K562 (cell line): ENCODE measurements around the gene CEP68. TPM values are rescaled to one million over a fixed set of nuclear protein-coding genes. Genes with fewer than 3 reads are reported as not detected.

ENCODE experiments used
- DACH1 ChIP-seq: fragments of 450-650 bp; IDR thresholded peaks from 2 replicates; pipeline ENCODE4 v1.6.1; 2018; ENCODE audit not compliant: partially characterized antibody
- DPF2 ChIP-seq: fragments of 450-650 bp; IDR thresholded peaks from 2 replicates; pipeline ENCODE4 v1.6.1; 2016
- ESRRB ChIP-seq: fragments of 250-450 bp; sonication (Bioruptor Pico); IDR thresholded peaks from 2 replicates; pipeline ENCODE4 v1.5.0; 2020; ENCODE audit warnings: mild to moderate bottlenecking, moderate library complexity, borderline replicate concordance
- HCFC1 ChIP-seq: IDR thresholded peaks from 2 replicates; pipeline ENCODE4 v1.6.1; 2012; ENCODE audit warnings: low read depth, low read length, improper control_type of control experiment
- KDM5B ChIP-seq: fragments of 200-600 bp; sonication (generic); IDR thresholded peaks from 2 replicates; pipeline ENCODE4 v1.6.1; 2012; ENCODE audit warnings: low read depth, mild to moderate bottlenecking, moderate library complexity, low read length, control low read depth, inconsistent platforms; ENCODE audit not compliant: insufficient replicate concordance
- MYC ChIP-seq, 2 experiments: fragments of 250-450 bp in 1 of 2; sonication (Bioruptor Pico) in 1 of 2; IDR thresholded peaks; 2 replicates each; pipeline versions ENCODE4 v1.5.1 to v1.6.1; 2012 to 2021; ENCODE audit warnings: low read depth in 2 of 2, borderline replicate concordance in 1 of 2, improper control_type of control experiment in 1 of 2, low read length in 1 of 2, mild to moderate bottlenecking in 1 of 2, moderate library complexity in 1 of 2
- NCOA4 ChIP-seq: fragments of 450-650 bp; IDR thresholded peaks from 2 replicates; pipeline ENCODE4 v1.6.1; 2018; ENCODE audit warnings: mild to moderate bottlenecking; ENCODE audit not compliant: partially characterized antibody
- NFRKB ChIP-seq: fragments of 450-650 bp; IDR thresholded peaks from 2 replicates; pipeline ENCODE4 v1.6.1; 2016; ENCODE audit warnings: low read depth
- PBX2 ChIP-seq, 2 experiments: IDR thresholded peaks in 1 of 2; conservative IDR thresholded peaks in 1 of 2; 2 replicates each; pipeline ENCODE4 v1.6.1; 2016; ENCODE audit warnings: low read depth in 2 of 2, mild to moderate bottlenecking in 1 of 2, missing compliant biosample characterization in 1 of 2, missing genetic modification characterization in 1 of 2, moderate library complexity in 1 of 2
- SP1 ChIP-seq: sonication (generic); formaldehyde crosslinking; IDR thresholded peaks from 2 replicates; pipeline ENCODE4 v1.8.1; 2022; ENCODE audit warnings: mild to moderate bottlenecking, missing genetic modification reagents
- STAT5A ChIP-seq: IDR thresholded peaks from 2 replicates; pipeline ENCODE4 v1.6.1; 2012; ENCODE audit warnings: low read length, inconsistent platforms, borderline replicate concordance
- TCF15 ChIP-seq: fragments of 250-450 bp; sonication (Bioruptor Pico); IDR thresholded peaks from 2 replicates; pipeline ENCODE4 v1.8.0; 2022; ENCODE audit warnings: moderate library complexity, mild to moderate bottlenecking, inconsistent platforms
- THAP12 ChIP-seq: fragments of 250-450 bp; sonication (Bioruptor Pico); IDR thresholded peaks from 2 replicates; pipeline ENCODE4 v1.9.0; 2021; ENCODE audit warnings: mild to moderate bottlenecking, inconsistent platforms
- TRIM24 ChIP-seq, 2 experiments: fragments of 450-650 bp; IDR thresholded peaks; 2 replicates each; pipeline ENCODE4 v1.6.1; 2016
- ZBTB43 ChIP-seq: sonication (generic); formaldehyde crosslinking; IDR thresholded peaks from 2 replicates; pipeline ENCODE4 v1.8.0; 2023; ENCODE audit warnings: mild to moderate bottlenecking, missing genetic modification reagents
- polyA plus RNA-seq, 8 experiments: library from polyadenylated mRNA; depleted of rRNA in 4 of 8; stranded (reverse) in 5 of 8; unstranded in 3 of 8; fragments of >200 nt; fragmentation: Nextera tagmentation in 2 of 8; fragmentation: Illumina TruSeq in 1 of 8; extraction: Ambion mirVana in 2 of 8; extraction: Trizol in 1 of 8; gene quantifications; 2 replicates each; pipeline versions ENCODE4 v1.2.1 to v1.2.3, GENCODE V29; 2011 to 2014; ENCODE audit warnings: inconsistent platforms in 1 of 8, missing spikeins in 1 of 8
- total RNA-seq, 7 experiments: library from RNA; depleted of rRNA in 6 of 7; stranded (reverse); fragments of >200 nt in 6 of 7; fragmentation: Illumina TruSeq in 2 of 7; extraction: Trizol in 2 of 7; gene quantifications; 2 replicates each; pipeline versions ENCODE4 v1.2.1 to v1.2.3, GENCODE V29; 2011 to 2021; ENCODE audit warnings: low replicate concordance in 1 of 7

The CEP68 gene
- total and polyA plus RNA-seq, 9 of the 15 experiments (the other 6 are each of a cell fraction or from before 2014, with no cell fraction given): 1.4 to 8.5 (median 5.2) TPM

GRCh38 chr2:65081232-65081685, 25.0 kb downstream of the CEP68 start (continued):
- TF ChIP-seq THAP12 (CRISPR knock-in tag): no peak
- no peak for TF ChIP-seq HCFC1
- no peak for TF ChIP-seq MYC (IDR thresholded peaks at IDR 0.05; ENCODE audit: low read depth, low read length)
- no peak for TF ChIP-seq MYC (CRISPR knock-in tag; IDR thresholded peaks at IDR 0.05; ENCODE audit: borderline replicate concordance, low read depth)
- peak; percentile 83 for TF ChIP-seq DPF2
- peak; percentile 35 for TF ChIP-seq DACH1
- TF ChIP-seq PBX2 (CRISPR knock-in tag; IDR thresholded peaks at IDR 0.05; ENCODE audit: low read depth): no peak
- TF ChIP-seq PBX2 (tag; conservative IDR thresholded peaks at IDR 0.05; ENCODE audit: low read depth): peak; percentile 38; the same call in 1 of the 2 replicates
- no peak for TF ChIP-seq NFRKB
- peak; percentile 63 to 73; a peak in 3 of 4 replicates for TF ChIP-seq TRIM24 (IDR thresholded peaks at IDR 0.05)
- TF ChIP-seq TCF15 (CRISPR knock-in tag): no peak
- no peak for TF ChIP-seq ZBTB43 (CRISPR knock-in tag)
- no peak for TF ChIP-seq ESRRB
- peak; percentile 43; the same call in 1 of the 2 replicates for TF ChIP-seq STAT5A
- TF ChIP-seq KDM5B: no peak
- TF ChIP-seq SP1 (CRISPR knock-in tag): no peak
- TF ChIP-seq NCOA4: no peak
